Esophagus muscularis mucosa (tissue), 4 donors: ENCODE measurements around the gene GPR17. TPM values are rescaled to one million over a fixed set of nuclear protein-coding genes. Genes with fewer than 3 reads are reported as not detected.

Experiments used
- DNase-seq: peaks from one replicate; pipeline ENCODE4 v3.0.0-alpha.2; 2017; ENCODE audit errors: extremely low spot score
- H3K27ac ChIP-seq, 4 donors: fragments of 200-600 bp; sonication (generic); replicated peaks in 1 of 4; 1 replicate in 3 of 4; 2 replicates in 1 of 4; pipeline ENCODE4 v1.5.1; 2016 to 2019; ENCODE audit warnings: mild to moderate bottlenecking in 1 of 4
- H3K27me3 ChIP-seq, 4 donors: fragments of 200-600 bp; sonication (generic); one replicate each; pipeline versions ENCODE4 v1.5.1 to v1.6.0; 2016 to 2019
- H3K36me3 ChIP-seq, 4 donors: fragments of 200-600 bp; sonication (generic); one replicate each; pipeline ENCODE4 v1.5.1; 2016 to 2019
- H3K4me1 ChIP-seq, 4 donors: fragments of 200-600 bp; sonication (generic); one replicate each; pipeline ENCODE4 v1.5.1; 2016 to 2019
- H3K4me3 ChIP-seq, 4 donors: fragments of 200-600 bp; sonication (generic); 1 replicate in 2 of 4; 2 replicates in 2 of 4; pipeline ENCODE4 v1.5.1; 2016 to 2019; ENCODE audit warnings: mild to moderate bottlenecking in 4 of 4, moderate library complexity in 1 of 4
- H3K9me3 ChIP-seq, 4 donors: fragments of 200-600 bp; sonication (generic); 1 replicate in 3 of 4; 2 replicates in 1 of 4; pipeline ENCODE4 v1.5.1; 2016 to 2019
- EP300 ChIP-seq: sonication (generic); formaldehyde crosslinking; IDR thresholded peaks from one replicate; pipeline ENCODE4 v1.6.1; 2017; ENCODE audit warnings: antibody characterized with exemption
- POLR2A ChIP-seq: fragments of 450-650 bp; IDR thresholded peaks from one replicate; pipeline ENCODE4 v1.6.1; 2017; ENCODE audit warnings: antibody characterized with exemption, moderate library complexity, mild to moderate bottlenecking, low read depth
- POLR2AphosphoS5 ChIP-seq, 2 donors: sonication (generic); formaldehyde crosslinking; IDR thresholded peaks; one replicate each; pipeline ENCODE4 v1.6.1; 2017; ENCODE audit warnings: antibody characterized with exemption in 2 of 2
- WGBS: methylation state at CpG from one replicate; pipeline ENCODE4 v1.1.5; 2018; 5-methylcytosine and 5-hydroxymethylcytosine counted together
- intact Hi-C: fragments of 100-400 bp; cut with DNase I; formaldehyde crosslinking; loops from one replicate; pipeline ENCODE4 v1.15.1; 2023
- total RNA-seq, 4 donors: library from RNA; depleted of rRNA; stranded (reverse); fragments of >200 nt; gene quantifications; one replicate each; pipeline versions ENCODE4 v1.1.0 to v1.2.1, GENCODE V29; 2016
- TF ChIP-seq, protein P1 (sequence below), 3 experiments: fragments of 200-600 bp in 2 of 3; fragments of 450-650 bp in 1 of 3; sonication (generic) in 2 of 3; IDR thresholded peaks; one replicate each; pipeline ENCODE4 v1.5.1; 2017 to 2019; ENCODE audit warnings: antibody characterized with exemption in 3 of 3, mild to moderate bottlenecking in 2 of 3, moderate library complexity in 1 of 3

GPR17 gene
- total RNA-seq, 4 donors from 2014 or later: 0.40 TPM; not detected in 3

DNA sequence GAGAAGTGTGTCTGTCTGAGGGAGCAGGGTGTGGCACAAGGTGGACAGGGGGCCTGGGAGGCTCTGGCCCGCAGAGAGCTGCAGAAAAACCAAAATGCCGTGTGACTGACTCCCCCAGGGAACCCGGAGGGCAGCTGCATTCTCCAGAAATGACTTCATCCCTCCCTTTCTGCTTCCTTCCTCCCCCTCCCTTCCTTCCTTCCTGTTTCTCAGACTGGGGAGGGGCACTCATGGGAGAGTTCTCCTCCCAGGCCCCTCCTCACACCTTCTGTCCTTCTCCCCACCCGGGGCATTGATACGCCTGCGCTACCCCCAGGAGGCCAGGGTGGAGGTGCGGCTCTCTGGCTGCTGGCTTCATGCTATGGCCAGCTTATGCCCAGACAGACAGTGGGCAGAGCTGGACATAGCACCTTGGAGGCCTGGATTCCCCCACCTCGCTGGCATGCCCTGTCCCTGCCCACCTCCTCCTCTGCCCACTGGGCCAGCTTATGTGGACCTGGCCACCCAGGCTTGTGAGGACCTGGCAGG lies 8.2 kb upstream of the GPR17 start:
- DNase-seq: no peak
- intact Hi-C loops: loop anchor here (10.0 kb wide), 1 partner anchor 113 kb away; the partner anchor contains the start of gene IWS1
- no peak for TF ChIP-seq POLR2AphosphoS5 (IDR thresholded peaks at IDR 0.05)
- H3K36me3 ChIP-seq: peaks cover 23 to 66% (median 46%) of the 10 kb centered on the region in 4 donors
- no peaks in the 10 kb centered on the region for H3K27me3 ChIP-seq
- peak overlapping the region; percentile 64 to 85 (median 82) for H3K27ac ChIP-seq
- peaks cover 89 to 100% (median 97%) of the 10 kb centered on the region in 4 donors for H3K4me1 ChIP-seq
- 39% methylated on average over 8 of the region's 8 CpGs for WGBS
- H3K9me3 ChIP-seq: no peaks in the 10 kb centered on the region
- H3K4me3 ChIP-seq: no peak overlapping the region

DNA sequence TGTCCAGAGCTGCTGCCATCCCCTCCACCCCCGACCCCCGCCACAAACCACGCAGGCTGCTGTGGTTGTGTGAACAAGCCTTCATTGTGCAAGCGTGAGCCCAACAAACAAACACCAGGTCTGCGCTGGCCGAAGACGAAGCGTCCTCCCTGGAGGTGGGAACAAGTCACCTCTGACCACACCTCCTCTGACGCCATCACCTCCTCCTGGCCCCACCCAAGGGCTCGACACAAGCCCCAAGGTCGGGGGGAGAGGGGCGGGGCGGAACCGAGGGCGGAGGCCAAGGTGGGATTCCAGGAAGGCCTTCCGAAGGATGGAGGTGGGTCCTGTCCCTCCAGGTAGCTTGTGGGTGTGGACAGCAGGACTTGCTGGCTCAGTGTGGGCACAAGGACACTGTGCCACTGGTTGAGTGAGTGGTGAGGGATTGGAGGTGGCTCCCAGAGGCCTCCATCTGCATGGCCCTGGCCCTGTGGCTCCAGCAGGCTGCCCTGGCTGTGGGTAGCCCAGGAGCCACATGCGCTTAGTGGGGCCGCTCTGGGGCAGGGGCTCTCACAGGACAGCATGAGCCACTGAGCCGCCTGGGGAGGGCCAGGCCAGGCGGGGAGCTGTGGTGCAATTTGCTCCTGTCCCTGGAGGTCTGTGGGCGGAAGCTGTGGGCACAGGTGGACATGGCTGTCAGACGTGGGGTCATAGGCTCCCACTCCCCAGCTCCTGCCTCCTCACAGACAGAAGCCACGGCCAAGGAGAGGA lies 7.4 kb upstream of the GPR17 start:
- Histone ChIP-seq H3K27ac (peak overlapping the region; percentile 64 to 85 (median 82)), H3K4me1 (peaks cover 89 to 100% (median 97%) of the 10 kb centered on the region in 4 donors), H3K36me3 (peaks cover 23 to 72% (median 52%) of the 10 kb centered on the region in 4 donors), H3K9me3 (no peaks in the 10 kb centered on the region), H3K27me3 (no peaks in the 10 kb centered on the region), H3K4me3 (no peak overlapping the region)
- intact Hi-C loops: loop anchor here (10.0 kb wide), 1 partner anchor 114 kb away; the partner anchor contains the start of gene IWS1
- TF ChIP-seq POLR2A (no peak), POLR2AphosphoS5 (IDR thresholded peaks at IDR 0.05) (peak in 1 of 2 donors; percentile 52)
- 67% methylated on average over 19 of the region's 23 CpGs for WGBS
- DNase-seq: no peak

- H3K27me3 ChIP-seq: no peaks in the 10 kb centered on the region
- no peak for DNase-seq
- H3K9me3 ChIP-seq: no peaks in the 10 kb centered on the region
- H3K4me3 ChIP-seq: no peak overlapping the region
- TF ChIP-seq POLR2A (no peak), POLR2AphosphoS5 (IDR thresholded peaks at IDR 0.05) (no peak), EP300 (no peak)
- TF ChIP-seq, protein P1, sequence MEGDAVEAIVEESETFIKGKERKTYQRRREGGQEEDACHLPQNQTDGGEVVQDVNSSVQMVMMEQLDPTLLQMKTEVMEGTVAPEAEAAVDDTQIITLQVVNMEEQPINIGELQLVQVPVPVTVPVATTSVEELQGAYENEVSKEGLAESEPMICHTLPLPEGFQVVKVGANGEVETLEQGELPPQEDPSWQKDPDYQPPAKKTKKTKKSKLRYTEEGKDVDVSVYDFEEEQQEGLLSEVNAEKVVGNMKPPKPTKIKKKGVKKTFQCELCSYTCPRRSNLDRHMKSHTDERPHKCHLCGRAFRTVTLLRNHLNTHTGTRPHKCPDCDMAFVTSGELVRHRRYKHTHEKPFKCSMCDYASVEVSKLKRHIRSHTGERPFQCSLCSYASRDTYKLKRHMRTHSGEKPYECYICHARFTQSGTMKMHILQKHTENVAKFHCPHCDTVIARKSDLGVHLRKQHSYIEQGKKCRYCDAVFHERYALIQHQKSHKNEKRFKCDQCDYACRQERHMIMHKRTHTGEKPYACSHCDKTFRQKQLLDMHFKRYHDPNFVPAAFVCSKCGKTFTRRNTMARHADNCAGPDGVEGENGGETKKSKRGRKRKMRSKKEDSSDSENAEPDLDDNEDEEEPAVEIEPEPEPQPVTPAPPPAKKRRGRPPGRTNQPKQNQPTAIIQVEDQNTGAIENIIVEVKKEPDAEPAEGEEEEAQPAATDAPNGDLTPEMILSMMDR (IDR thresholded peaks at IDR 0.05): no peak
- H3K36me3 ChIP-seq: peaks cover 23 to 77% (median 55%) of the 10 kb centered on the region in 4 donors
- WGBS: 87% methylated on average over 13 of the region's 13 CpGs
- intact Hi-C loops: loop anchor here (10.0 kb wide), 1 partner anchor 114 kb away; the partner anchor contains the start of gene IWS1
- peaks cover 89 to 100% (median 97%) of the 10 kb centered on the region in 4 donors for H3K4me1 ChIP-seq
- peak overlapping the region; percentile 64 to 85 (median 82) for H3K27ac ChIP-seq
These were observed 6.9 kb upstream of the GPR17 start for GRCh38 chr2:127639111-127639474.

- no peak for DNase-seq
- H3K27ac ChIP-seq: peak overlapping the region; percentile 64 to 84 (median 80)
- TF ChIP-seq EP300: no peak
- TF ChIP-seq POLR2AphosphoS5 (IDR thresholded peaks at IDR 0.05): no peak
- TF ChIP-seq, protein P1 (IDR thresholded peaks at IDR 0.05): peak in 2 of 3 experiments; percentile 6 to 10
- TF ChIP-seq POLR2A: no peak
- intact Hi-C loops: no loop called here
- no peaks in the 10 kb centered on the region for H3K27me3 ChIP-seq
- 78% methylated on average over 17 of the region's 25 CpGs for WGBS
- peaks cover 91 to 100% (median 97%) of the 10 kb centered on the region in 4 donors for H3K4me1 ChIP-seq
- H3K4me3 ChIP-seq: no peak overlapping the region
- no peaks in the 10 kb centered on the region for H3K9me3 ChIP-seq
- H3K36me3 ChIP-seq: peaks cover 23 to 81% (median 58%) of the 10 kb centered on the region in 4 donors
These were observed 5.6 kb upstream of the GPR17 start for GRCh38 chr2:127640082-127641072.

DNA sequence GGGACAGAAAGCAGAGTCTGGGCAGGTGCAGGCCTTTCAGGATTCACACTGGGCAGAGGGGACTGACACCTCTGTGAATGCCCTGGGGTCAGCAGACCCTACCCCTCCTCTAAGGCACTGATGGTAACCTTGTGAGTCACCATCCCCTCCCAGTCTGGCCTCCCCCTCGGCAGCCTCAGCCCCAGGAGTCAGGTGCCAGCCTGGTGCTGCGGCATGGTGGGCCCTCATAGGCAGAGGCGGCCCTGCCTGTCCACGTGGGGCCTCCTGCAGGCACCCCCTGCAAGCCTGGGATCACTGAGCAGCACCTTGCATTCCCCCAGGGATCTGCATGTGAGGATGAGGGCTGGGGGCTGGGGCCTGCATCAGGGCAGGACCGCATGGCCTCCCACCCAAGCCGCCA lies 4.8 kb upstream of the GPR17 start:
- no peak for DNase-seq
- Histone ChIP-seq H3K36me3 (peaks cover 23 to 81% (median 58%) of the 10 kb centered on the region in 4 donors), H3K4me1 (peaks cover 90 to 100% (median 98%) of the 10 kb centered on the region in 4 donors), H3K27ac (peak overlapping the region; percentile 58 to 84 (median 80)), H3K9me3 (no peaks in the 10 kb centered on the region), H3K4me3 (no peak overlapping the region), H3K27me3 (no peaks in the 10 kb centered on the region)
- 90% methylated on average over 4 of the region's 6 CpGs for WGBS
- intact Hi-C loops: no loop called here
- no peak for TF ChIP-seq POLR2A
- no peak for TF ChIP-seq EP300
- TF ChIP-seq, protein P1 (IDR thresholded peaks at IDR 0.05): no peak
- no peak for TF ChIP-seq POLR2AphosphoS5 (IDR thresholded peaks at IDR 0.05)
